ENCODE results near the gene LYRM1. TPM values are rescaled to one million over a fixed set of nuclear protein-coding genes. Genes with fewer than 3 reads are reported as not detected.
A peak's percentile ranks its signal among the peaks of the same experiment; 100 is the strongest.

Gene LYRM1
- total RNA-seq, result 10 to 100 TPM; 30.6 to 67.3 (median 39.4) TPM

- TF ChIP-seq POLR2A (IDR thresholded peaks at IDR 0.05), result peak; percentile 92 to 93
- peak in 2 of 5 experiments; percentile 33 to 53 for TF ChIP-seq CTCF (IDR thresholded peaks at IDR 0.05)
- peak; percentile 85 to 98 for TF ChIP-seq EP300 (IDR thresholded peaks at IDR 0.05)
- Histone ChIP-seq H3K36me3 (peaks cover 0 to 8% (median 0%) of the 10 kb centered on the region in 3 donors), H3K27ac (peak within 1 kb of the TSS; percentile 91 to 100 (median 95)), H3K9me3 (no peaks in the 10 kb centered on the region), H3K4me1 (peaks cover 3 to 80% (median 52%) of the 10 kb centered on the region in 4 donors), H3K4me3 (peak within 1 kb of the TSS; percentile 55 to 88 (median 74)), H3K27me3 (no peaks in the 10 kb centered on the region)
- 0 to 1% methylated on average over 39 to 55 of the region's 62 CpGs for WGBS, 2 donors
- peak; percentile 94 to 96 for DNase-seq (ENCODE audit: low spot score in 2 of 2)
These were observed at the start of gene LYRM1, which contains the start of gene DCUN1D3 for GRCh38 chr16:20900299-20901067. LYRM1 (plus strand) TSS chr16:20900771; CDS start chr16:20915556, 14,785 bp downstream. DCUN1D3 (minus strand) TSS chr16:20900358; CDS start chr16:20862538, 37,820 bp downstream.

GRCh38 chr16:20850981-20851380, 49.6 kb upstream of the LYRM1 start:
- TF ChIP-seq CTCF (IDR thresholded peaks at IDR 0.05) (no peak), EP300 (IDR thresholded peaks at IDR 0.05) (no peak), POLR2A (IDR thresholded peaks at IDR 0.05) (no peak)
- H3K36me3 ChIP-seq, result peaks cover 0 to 11% (median 0%) of the 10 kb centered on the region in 3 donors
- H3K27me3 ChIP-seq, result no peaks in the 10 kb centered on the region
- H3K4me3 ChIP-seq, result no peak overlapping the region
- H3K9me3 ChIP-seq, result no peaks in the 10 kb centered on the region
- 60 to 71% methylated on average over 3 of the region's 3 CpGs for WGBS, 2 donors
- no peak for DNase-seq (ENCODE audit: low spot score in 2 of 2)
- H3K4me1 ChIP-seq, result peaks cover 0 to 61% (median 35%) of the 10 kb centered on the region in 4 donors
- H3K27ac ChIP-seq, result peak overlapping the region; percentile 70 to 94 (median 86)

GRCh38 chr16:20851601-20852000, 49.0 kb upstream of the LYRM1 start:
- 7 to 14% methylated on average over 2 of the region's 2 CpGs for WGBS, 2 donors
- peaks cover 0 to 64% (median 37%) of the 10 kb centered on the region in 4 donors for H3K4me1 ChIP-seq

GRCh38 chr16:20853143-20853542, 47.4 kb upstream of the LYRM1 start:
- TF ChIP-seq POLR2A (IDR thresholded peaks at IDR 0.05) (no peak), EP300 (IDR thresholded peaks at IDR 0.05) (no peak), CTCF (IDR thresholded peaks at IDR 0.05) (no peak)
- Histone ChIP-seq H3K4me3 (no peak overlapping the region), H3K4me1 (peaks cover 0 to 80% (median 43%) of the 10 kb centered on the region in 4 donors), H3K27ac (peak overlapping the region; percentile 49 to 92 (median 80)), H3K27me3 (no peaks in the 10 kb centered on the region), H3K9me3 (no peaks in the 10 kb centered on the region), H3K36me3 (peaks cover 0 to 19% (median 0%) of the 10 kb centered on the region in 3 donors)
- 84 to 90% methylated on average over 5 of the region's 5 CpGs for WGBS, 2 donors
- no peak for DNase-seq (ENCODE audit: low spot score in 2 of 2)

More at GRCh38 chr16:20851601-20852000, 49.0 kb upstream of the LYRM1 start:
- Histone ChIP-seq H3K9me3 (no peaks in the 10 kb centered on the region), H3K36me3 (peaks cover 0 to 17% (median 0%) of the 10 kb centered on the region in 3 donors), H3K27ac (peak overlapping the region; percentile 70 to 94 (median 86)), H3K27me3 (no peaks in the 10 kb centered on the region), H3K4me3 (no peak overlapping the region)
- DNase-seq (ENCODE audit: low spot score in 2 of 2), result peak; percentile 72 to 82
- TF ChIP-seq POLR2A (IDR thresholded peaks at IDR 0.05) (peak; percentile 37 to 59), CTCF (IDR thresholded peaks at IDR 0.05) (peak in 1 of 5 experiments; percentile 24), EP300 (IDR thresholded peaks at IDR 0.05) (peak; percentile 87 to 99)

Measured in tibial nerve (tissue), 4 donors.